ENCODE measurements around the gene BTBD6.

The BTBD6 gene
- 39.9 to 73.1 (median 46.1) reads per million in 3 experiments for total RNA-seq

DNA sequence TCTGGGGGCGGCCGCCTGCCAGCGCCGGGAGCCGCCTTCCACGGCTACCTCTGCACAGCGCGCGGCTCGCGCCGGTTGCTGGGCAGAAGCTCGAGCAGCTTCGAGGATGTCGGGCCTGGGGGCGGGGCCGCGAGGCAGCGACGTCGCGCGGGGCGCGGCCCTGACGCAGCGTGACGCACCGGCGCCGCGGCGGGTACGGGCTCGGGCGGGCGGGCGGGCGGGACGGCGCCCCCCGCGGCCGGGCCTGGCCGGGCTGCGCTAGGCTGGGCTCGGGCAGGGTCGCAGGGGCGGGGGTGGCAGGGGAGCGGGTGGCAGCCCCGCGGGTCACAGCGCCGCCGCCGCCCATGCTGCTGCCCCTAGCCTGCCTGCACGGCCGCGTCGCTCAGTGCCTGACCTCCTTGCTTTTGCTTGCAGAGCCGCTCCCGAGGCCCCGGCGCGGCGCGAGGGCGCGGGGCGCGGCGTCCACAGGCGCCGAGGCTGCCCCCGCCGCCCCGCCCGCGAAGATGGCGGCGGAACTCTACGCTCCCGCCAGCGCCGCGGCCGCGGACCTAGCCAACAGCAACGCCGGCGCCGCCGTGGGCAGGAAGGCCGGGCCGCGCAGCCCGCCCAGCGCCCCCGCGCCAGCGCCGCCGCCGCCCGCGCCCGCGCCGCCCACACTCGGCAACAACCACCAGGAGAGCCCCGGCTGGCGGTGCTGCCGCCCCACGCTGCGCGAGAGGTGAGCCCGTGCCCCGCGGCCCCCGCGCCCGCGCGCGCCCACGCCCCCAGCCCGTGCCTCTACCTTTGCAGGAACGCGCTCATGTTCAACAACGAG is at the start of gene BTBD6:
Gene BTBD6 (plus strand): TSS at position 166 of the 814 bp plus-strand sequence. CDS start 179 bp downstream, at position 345.
- peak; percentile 87 for DNase-seq

DNA sequence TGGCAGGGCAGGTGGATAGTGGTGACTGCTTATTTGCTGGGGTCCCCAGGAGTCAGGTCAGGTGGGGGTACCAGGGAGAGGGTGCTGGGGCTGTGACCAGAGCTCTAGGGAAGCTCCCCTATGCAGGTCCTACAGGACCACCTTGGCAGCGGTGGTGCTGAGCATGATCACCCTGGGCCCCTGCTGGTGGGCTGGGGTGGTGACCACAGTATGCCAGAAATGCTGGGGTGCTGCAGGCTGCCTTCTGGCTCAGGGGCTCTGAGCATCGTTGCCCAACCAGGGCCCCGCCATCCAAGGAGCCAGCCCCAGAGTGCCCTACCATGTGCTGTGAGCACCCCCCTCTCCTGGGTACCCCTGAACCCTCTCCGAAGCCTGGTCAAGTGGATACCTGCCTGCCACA is 49.7 kb upstream of the BTBD6 start:
- no peak for DNase-seq

DNA sequence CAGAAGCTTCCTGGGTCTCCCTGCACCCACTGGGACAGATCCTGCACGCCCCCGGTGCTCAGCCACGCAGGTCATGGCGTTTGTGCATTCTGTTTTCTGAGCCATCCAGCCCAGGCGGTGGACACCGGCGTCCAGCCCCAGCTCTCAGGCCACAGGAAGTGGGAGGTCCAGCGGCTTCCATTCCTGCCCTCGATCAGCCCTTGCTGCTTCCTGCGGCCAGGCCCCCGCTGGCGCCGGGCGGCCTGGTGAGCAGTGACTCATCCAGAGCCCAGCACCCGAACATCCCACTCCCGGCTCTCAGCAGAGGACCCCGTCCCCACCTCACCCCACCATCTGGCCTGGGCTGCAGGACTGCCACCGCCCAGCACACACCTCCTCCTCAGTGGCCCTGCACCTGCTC is 49.2 kb upstream of the BTBD6 start:
- no peak for DNase-seq

DNA sequence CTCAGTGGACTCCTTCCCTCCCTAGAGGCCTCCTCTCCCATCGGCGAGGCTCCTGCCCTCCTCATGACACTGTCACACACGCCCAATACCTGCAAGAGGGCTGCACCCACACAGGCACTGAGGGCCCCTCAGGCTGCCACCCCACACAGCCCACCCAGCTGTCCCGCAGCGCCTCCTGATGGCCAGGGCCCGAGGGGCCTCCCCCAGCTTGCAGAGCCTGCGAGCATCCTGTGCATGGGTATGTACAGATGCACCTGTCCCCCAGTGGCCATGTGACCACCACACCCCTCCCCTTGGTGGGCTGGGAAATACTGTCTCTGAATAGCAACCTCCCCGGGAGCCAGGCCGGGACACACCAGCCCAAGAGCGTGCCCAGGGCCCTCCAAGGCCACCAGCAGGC is 48.3 kb upstream of the BTBD6 start:
- no peak for DNase-seq

DNA sequence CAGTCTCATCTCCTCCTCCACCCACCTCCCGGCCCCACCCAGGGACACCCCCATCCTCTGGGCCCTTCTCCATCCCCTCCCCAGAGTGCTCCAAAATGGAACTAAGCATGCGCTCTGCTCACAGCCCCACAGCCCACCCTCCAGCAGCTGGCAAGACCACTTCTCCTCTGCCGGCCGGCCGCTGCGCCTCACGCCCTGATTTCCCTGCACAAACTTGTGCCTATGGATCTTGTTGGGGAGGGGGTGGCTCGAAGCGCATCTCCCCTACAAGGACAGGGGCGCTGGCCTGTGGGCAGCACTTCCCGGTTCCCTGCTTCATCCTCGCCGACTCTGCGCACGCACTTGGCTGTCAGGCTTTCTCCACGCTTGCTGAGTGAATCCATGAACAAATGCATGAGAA is 47.7 kb upstream of the BTBD6 start:
- no peak for DNase-seq

DNA sequence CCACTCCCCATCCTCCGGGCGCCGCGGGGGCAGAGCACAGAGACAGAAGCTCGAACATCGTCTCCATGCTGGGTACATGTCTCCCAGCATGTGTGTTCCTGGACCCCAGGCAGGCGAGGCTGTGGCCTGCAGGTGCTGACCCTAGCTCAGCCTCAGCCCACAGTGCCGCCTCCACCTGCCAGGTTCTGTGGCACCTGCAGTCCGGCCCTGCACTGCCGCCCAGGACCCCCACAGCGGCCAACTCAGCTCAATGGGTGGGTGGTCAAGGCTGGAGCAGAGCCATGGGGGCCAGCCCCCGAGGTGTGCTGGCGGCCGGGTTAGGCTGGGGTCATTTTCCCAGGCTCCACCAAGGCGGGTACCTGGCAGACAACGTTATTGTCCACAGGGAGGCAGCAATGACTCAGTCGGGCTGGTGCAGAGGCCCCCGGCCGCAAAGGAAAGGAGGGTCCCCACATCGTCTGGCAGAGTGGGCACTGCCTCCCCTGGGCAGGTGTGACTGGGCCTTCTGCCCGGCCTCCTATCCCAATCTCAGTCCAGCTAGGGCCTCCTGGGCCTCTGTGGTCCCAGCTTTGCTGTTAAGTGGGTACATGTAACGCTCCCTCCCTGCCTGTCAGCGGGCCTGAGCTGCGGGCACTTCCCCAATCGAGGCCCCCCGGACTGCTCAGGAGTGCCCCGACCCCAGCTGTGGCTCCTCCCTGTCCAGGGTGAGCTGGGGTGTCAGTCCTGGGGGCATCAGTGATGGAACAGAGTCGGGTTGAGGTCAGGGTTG is 47.0 kb upstream of the BTBD6 start:
- DNase-seq, result no peak

DNA sequence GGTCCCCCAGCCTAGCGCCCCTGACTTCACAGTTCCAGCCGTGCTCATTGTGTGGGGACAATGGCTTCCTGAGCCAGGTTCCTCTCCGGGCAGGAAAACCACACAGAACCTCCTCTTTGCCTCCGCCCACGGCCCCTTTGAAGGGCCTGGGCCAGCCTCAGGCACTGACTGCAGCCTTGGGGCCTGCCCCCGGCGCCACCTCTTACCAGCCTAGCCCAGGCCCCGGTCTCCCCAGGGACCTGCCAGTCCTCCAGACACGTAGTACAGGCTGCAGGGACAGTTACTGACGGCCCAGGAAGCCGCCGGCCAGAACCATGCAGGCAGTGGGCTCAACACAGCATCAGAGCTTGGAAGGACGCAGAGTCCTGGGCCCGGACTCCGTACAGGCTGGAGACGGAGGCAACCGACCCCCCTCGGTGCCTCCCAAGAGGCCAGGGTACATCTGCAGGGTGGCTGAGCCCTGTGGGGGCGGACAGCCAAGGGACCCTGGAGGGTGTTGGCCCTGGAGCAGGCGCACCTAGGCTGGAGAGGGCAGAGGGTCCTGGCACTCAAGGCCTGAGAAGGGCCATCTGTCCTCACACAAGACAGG is 46.3 kb upstream of the BTBD6 start:
- no peak for DNase-seq

DNA sequence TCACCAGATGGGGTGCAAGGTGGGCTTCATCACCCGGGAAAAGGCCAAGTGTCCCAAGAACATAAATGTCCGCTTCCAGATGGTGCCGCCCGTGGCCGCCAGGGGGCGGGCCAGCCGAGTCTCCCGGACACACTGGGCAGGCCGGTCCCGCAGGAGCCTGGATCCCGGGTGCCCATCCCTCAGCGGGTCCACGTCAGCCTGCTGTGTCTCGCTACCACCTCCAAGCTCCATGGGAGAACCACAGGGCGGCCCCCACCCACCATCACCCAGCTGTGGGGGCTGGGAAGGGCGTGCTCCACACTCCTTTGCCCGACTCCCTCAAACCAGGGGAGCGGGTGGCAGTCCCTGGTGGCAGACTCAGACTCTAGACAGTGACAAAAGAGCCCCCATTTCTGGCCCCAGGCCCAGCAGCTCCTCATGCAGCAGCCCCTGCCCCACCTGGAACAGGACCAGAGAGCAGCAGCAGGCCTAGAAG is 45.2 kb upstream of the BTBD6 start:
- peak; percentile 45 for DNase-seq

DNA sequence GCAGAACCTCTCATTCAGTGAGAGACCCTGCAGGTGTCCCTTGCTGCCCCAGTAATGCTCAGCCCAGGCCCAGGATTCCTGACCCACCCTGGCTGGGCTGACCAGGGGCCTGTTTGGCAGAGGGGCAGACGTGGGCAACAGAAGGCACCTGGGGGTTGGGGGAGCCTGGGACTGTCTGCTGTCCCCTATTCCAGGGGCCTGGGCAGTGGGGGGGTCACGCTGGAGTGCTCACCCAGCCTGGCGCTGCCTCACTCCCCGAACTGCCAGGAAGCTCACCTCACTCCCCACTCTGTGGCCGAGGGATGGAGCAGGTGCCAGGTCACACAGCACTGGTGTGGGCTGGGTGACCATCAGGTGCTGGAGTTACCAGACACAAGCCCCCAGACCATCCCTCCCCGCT is 44.6 kb upstream of the BTBD6 start:
- no peak for DNase-seq

DNA sequence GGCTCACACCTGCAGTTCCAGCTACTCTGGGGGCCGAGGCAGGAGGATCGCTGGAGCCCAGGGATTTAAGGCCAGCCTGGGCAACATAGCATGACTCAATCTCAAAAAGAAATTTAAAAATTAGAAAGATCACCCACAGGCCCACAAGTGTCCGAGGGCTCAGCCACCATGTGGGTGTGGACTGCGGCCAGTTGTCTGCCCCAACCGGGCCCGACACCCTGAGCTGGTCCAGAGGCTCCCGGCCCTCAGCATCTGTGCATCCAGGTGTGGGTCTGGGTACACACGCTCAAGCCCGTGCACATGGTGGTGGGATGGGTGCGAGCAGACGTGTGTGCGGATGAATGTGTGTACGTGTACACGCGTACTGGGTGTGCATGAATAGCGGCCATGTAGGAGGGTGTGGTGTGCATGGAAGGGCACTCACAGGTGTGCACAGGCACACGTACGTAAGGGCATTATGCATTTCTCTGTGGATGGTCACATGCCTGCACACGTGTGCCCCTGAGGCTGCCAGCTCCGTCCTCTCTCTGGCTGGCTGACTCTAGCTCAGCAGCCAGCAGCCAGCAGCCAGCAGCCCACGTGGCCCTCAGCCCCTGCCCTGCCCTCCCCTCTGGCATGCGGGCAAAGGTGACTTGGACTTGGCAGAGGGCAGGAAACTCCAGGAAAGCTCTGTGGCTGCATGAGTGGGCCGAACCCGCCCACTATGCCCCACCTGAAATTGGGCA is 44.0 kb upstream of the BTBD6 start:
- DNase-seq, result no peak

DNA sequence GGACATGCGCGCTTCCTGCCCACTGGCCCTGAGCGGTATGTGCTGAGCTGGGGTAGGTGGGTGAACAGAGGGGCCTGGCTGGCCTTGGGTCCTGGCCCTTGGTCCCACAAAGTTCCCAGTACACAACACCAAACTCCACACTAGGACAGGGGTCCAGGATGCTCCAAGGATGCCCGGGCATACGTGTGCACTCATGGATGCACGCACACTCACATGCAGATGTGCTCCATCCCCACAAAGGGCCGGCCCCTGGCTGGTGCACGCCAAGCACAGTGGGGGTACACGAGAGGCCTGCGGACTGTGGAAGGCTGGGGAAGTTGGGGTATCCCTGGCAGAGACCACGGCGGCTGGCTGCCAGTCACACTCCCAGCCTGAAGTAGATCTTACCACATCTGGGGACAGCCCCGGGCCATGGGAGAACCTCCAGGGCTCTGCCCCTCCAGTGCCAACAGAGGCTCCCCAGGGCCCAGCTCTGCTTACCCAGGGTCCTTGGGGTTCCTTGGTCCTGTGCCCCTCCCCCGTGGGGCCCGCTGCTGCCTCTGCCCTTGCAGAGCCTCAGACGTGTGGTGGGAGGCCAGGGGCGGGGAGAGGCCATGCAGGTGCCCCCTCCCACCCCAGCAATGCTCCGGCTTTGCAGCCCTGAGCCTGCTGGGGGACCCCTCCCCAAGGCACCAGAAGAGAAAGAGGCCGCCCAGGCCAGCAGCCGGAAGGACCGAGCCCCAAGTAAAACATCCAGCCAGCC is 43.2 kb upstream of the BTBD6 start:
- no peak for DNase-seq

DNA sequence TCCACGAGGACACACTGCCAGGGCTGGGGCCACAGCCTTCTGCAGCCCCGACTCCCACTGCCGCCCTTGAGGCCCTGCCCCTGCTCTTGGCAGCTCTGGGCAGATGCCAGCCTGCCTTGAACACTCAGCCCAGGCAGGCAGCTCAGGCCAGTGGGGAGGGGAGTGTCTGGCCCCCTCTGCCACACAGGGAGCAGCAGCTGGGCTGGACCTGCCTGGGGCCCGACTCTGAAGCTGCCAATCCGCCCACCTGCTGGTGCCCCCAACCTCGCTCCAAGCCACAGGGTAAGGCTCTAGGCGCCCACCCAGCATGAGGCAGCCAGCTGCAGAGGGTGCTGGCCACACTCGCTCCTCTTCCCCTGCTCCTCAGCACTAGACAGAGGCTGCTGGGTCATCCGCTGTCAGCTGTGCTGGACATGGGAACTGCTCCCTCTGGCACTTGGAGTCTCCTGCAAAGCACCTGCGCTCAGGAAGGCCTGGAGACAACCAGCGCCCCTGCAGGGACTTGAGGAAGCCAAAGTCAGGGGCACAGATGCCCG is 42.6 kb upstream of the BTBD6 start:
- no peak for DNase-seq

DNA sequence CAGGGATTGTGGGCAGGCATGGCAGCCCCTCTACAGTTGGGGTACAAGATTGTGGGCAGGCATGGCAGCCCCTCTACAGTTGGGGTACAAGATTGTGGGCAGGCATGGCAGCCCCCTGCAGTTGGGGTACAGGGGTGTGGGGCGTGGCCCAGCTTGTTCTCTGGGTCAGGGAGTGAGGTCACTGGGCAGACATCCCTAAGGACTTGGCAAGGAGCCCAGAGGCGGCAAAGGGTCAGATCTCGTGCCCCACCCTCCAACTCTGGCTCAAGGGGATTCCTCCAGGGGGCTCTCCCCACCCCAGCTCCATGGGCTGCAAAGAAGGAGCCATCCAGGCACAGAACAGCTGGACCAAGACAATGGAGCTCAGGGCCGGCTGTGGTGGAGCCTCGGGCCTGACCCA is 41.5 kb upstream of the BTBD6 start:
- DNase-seq, result no peak

DNA sequence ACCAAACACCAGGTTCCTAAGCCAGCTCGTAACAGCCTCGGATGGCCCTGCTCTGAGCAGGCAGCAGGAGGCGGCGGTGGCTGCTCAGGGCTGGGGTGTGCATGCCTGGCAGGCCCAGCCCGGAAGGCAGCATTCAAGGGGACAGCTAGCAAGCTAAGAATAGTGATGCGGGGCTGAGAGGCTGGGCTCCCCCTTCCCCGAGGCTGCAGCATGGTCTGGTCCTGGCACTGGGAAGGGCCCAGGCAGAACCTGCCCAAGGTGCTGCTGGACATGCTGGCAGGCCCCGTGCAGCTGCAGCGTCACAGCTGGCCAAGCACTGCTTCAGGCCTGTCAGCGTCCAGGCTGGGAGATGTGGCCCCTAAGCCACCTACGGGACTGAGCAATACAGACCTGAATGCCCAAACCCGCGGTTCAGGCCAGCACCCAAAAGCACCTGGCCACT is 40.9 kb upstream of the BTBD6 start:
- DNase-seq, result no peak

DNA sequence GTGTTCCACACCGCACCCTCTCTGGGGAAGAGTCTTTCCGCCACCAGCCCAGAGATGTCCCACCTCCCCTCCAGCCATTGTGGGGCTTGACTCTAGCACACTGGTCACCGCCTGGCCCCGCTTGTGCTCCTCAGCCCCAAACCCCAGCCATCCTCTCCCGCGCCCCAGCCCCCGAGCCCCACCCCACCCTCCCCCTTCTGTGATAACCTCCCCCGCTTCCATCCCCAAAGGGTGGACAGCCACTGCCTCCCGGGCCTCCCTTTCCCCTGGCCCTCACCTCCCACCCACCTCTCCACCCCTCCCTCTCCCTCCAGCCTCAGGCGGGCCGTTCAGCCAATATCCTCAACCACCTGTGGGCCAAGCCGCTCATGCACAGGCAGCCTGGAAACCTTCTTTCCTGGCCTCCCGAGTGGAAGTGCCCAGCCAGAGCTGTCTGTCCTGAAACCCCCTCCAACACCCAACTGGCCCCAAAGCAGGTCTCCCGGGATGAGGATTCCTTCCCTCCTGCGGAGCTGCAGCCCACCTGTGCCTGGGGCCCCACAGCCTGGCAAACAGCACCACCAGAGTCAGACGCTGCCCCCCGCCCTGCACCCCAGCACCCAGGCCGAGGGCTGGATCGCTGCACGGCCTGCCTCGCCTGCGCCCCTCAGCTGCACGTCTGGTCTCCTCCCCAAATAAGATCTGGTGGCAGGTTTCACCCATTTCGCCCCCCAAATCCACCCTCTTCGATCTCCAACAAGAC is 40.2 kb upstream of the BTBD6 start:
- no peak for DNase-seq

DNA sequence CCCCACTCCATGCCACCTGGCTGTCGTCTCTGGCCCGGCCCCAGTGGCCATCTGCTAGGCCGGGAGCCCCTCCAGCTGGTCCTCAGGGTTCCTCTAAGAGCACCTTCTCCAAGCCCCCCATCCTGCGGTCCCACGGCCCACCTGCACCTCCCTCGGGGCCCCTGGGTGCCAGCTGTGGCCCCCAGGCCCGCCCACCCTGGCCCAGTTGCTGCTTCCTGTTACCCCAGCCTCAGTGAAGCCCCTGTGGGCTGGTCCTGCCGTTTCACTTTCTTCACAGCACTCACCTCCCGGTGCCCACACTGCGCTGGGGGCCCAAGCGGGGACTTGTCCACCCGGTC is 39.6 kb upstream of the BTBD6 start:
- DNase-seq, result no peak

DNA sequence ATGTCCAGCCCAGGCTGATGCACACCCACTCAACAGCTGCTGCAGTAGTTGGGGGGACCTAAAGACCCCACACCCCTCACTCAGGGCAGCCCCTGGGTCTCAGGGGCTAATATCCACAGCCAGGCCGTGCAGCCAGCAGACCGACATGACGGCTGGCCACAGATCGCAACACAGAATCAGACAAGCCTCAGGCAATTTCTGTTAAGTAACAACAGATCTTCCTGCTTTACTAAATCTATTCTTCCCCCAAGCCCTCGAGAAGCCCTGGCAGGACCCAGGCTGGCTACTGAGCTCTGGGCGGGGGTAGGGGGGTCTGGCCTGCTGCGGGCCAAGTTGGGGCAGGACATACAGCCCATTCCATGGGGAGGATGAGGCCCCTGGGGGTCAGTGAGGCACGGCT is 39.2 kb upstream of the BTBD6 start:
- DNase-seq, result no peak

DNA sequence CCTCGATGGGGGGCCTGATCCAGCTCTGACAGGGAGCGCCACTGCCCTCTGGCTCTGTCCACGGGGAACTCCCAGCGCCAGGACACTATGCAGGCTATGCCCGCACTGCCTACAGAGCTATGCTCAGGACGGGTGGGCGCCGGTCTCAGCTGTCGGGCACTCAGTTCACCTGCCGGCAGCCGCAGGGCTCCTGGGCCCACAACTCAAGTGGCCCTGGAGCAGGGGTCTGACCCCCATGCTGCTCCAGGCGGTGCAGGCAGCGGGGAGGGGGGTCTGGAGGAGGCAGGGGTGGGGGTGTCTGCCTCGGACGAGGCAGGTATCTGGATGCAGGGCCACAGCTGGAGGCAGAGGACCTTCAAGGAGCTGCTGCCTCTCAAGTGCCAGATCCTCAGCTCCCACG is 38.7 kb upstream of the BTBD6 start:
- no peak for DNase-seq

DNA sequence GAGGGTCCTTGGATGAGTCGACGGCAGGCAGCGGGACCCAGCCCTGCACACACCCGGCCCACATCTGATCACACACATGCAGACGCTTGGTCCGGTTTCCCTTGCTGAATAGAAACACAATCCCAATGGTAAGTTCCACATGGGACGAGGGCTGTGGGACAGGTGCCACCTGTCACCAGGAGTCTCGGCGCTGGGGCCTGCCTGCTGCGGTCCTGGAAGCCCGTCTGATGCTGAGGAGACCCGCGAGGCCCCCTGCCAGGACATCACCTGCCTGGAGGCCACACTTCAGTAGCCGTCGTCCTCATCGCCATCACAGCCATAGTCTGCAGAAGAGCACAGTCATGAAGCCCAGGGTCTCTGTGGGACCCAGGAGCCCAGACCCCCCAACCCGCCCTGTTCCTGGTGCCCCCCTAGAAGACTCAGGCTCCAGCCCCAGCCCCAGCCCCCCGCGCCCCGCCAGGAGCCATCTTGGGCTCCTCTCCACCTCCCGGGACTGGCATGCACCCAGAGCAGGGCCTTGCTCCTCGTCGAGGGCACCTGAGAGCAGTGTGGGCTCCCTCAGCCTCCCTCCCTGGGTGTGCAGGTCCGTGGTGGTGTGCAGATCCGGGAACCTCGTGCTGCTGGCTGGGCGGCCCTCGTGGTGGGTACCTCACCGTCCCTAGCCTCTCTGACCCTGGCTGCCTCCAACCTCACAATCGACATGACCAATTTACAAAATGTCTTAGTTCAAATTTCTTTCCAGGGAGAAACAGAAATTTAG is 37.9 kb upstream of the BTBD6 start:
- DNase-seq, result no peak

DNA sequence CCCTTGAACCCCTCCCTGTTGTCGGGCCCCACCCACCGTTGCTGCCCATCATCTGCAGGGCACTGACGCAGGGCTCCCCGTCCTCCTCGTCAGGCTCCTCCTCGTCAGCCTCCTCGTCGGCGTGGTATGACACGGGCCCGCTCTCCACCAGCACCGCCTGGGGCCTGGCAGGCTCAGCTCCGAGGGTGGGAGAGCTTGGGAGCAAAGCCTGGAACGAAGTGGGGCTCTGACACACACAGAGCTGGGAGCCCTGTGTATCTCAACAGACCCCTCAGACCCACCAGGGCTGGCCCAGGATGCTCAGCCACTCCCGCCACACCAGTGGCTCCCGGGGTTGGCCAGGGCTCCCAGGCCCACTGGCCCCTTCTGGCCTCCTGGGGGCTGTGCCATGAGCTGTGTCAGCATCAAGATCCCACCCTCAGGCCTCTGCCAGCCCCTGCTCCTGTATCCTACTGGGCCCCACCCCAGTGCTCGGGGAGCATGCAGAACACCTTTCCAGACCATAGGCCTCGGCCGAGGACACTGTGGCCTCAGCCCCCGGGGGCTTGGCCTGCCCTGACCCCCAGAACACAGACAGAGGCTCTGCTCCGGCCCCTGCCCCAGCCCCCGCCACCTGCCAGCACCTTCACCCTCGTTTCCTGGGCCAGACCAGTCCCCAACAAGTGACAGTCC is 37.1 kb upstream of the BTBD6 start:
- no peak for DNase-seq
